Measurements from ENCODE around the gene TFPI2. TPM values are rescaled to one million over a fixed set of nuclear protein-coding genes. Genes with fewer than 3 reads are reported as not detected.
A peak's percentile ranks its signal among the peaks of the same experiment; 100 is the strongest.

TFPI2 gene
- total RNA-seq, 1 donor: 97.3 TPM

DNA sequence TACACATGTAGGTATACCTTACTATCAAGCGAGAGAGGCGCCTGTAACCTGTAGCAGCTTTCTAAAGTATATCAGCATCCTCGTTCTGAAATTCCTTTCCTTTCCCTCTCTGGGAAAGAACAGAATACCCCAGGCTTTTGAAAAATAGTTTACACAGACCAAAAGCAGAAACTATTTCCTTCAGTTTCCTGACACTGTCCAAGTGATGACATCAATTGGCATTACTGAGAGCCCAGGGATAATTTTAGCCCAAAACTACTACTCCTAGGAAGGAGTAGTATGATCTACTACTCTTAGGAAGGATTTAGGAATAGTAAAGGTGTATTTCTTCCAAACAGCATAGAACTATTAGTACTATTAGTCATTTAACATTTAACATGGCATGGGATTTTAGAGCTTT lies 37.0 kb upstream of the TFPI2 start:
- TF ChIP-seq, protein P1, sequence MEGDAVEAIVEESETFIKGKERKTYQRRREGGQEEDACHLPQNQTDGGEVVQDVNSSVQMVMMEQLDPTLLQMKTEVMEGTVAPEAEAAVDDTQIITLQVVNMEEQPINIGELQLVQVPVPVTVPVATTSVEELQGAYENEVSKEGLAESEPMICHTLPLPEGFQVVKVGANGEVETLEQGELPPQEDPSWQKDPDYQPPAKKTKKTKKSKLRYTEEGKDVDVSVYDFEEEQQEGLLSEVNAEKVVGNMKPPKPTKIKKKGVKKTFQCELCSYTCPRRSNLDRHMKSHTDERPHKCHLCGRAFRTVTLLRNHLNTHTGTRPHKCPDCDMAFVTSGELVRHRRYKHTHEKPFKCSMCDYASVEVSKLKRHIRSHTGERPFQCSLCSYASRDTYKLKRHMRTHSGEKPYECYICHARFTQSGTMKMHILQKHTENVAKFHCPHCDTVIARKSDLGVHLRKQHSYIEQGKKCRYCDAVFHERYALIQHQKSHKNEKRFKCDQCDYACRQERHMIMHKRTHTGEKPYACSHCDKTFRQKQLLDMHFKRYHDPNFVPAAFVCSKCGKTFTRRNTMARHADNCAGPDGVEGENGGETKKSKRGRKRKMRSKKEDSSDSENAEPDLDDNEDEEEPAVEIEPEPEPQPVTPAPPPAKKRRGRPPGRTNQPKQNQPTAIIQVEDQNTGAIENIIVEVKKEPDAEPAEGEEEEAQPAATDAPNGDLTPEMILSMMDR (IDR thresholded peaks at IDR 0.05; ENCODE audit: insufficient read depth, low read length): no peak
- DNase-seq (ENCODE audit: low read depth): no peak
- H3K4me3 ChIP-seq (ENCODE audit: low read depth, low read length): no peak overlapping the region

DNA sequence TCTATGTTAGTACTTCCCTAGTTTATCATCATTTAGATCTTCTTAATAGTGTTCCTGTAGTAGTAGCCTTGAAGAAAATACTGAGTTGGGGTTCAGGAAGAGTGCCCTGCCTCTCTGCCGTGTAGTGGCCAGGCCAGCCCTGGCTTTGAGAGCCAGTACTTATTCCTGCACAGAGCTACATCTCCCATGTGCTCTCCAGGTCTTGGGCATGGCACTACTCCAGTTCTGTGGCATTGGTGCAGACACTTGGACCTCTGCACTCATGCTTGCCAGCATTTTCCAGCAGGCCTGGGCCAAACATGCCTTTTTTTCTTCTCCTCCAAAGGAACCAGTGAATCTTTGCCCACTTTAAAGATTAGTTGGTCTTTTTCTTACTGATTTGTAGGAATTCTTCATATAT lies 36.2 kb upstream of the TFPI2 start:
- DNase-seq (ENCODE audit: low read depth): no peak
- TF ChIP-seq, protein P1 (IDR thresholded peaks at IDR 0.05; ENCODE audit: insufficient read depth, low read length): no peak
- H3K4me3 ChIP-seq (ENCODE audit: low read depth, low read length): no peak overlapping the region

DNA sequence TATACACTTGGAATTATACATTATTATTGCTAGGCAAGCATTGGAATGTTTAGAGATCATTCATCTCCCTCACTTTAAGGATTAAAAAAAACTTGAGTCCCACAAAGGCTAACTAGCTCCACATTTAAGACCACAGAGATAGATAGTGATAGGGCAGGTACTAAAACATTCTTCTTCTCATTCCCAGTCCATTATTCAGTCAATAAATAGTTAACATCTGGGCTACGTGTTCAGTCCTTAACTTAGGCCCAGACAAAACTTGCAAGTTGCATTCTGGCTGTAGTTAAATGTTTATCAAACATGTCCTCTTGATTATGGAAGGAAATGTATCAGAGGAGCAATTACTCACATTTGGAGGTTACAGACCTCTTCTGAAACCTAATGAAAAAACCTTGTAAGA lies 33.4 kb upstream of the TFPI2 start:
- TF ChIP-seq, protein P1 (IDR thresholded peaks at IDR 0.05; ENCODE audit: insufficient read depth, low read length): no peak
- peak; percentile 37 for DNase-seq (ENCODE audit: low read depth)
- peak overlapping the region; percentile 85 for H3K4me3 ChIP-seq (ENCODE audit: low read depth, low read length)

DNA sequence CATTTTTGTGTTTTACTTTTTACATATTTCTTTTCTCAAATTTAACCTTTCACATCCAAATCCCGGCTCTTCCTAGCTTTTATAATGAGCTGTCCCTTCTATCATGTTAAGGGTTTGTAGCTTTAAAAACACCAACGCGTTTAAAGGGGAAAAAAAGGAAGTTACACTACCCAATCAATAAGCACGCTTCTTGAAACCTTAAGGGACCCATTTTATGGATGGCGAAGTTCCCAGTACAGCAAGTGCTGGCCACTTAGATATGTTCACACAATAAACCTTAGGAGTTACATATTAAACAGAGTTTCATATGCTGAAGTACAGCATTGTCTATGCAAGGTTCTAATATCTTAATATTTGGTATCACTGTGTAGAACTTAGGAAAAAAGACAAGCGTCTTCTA lies 32.7 kb upstream of the TFPI2 start:
- DNase-seq (ENCODE audit: low read depth): peak; percentile 60
- H3K4me3 ChIP-seq (ENCODE audit: low read depth, low read length): peak overlapping the region; percentile 85
- TF ChIP-seq, protein P1 (IDR thresholded peaks at IDR 0.05; ENCODE audit: insufficient read depth, low read length): no peak

DNA sequence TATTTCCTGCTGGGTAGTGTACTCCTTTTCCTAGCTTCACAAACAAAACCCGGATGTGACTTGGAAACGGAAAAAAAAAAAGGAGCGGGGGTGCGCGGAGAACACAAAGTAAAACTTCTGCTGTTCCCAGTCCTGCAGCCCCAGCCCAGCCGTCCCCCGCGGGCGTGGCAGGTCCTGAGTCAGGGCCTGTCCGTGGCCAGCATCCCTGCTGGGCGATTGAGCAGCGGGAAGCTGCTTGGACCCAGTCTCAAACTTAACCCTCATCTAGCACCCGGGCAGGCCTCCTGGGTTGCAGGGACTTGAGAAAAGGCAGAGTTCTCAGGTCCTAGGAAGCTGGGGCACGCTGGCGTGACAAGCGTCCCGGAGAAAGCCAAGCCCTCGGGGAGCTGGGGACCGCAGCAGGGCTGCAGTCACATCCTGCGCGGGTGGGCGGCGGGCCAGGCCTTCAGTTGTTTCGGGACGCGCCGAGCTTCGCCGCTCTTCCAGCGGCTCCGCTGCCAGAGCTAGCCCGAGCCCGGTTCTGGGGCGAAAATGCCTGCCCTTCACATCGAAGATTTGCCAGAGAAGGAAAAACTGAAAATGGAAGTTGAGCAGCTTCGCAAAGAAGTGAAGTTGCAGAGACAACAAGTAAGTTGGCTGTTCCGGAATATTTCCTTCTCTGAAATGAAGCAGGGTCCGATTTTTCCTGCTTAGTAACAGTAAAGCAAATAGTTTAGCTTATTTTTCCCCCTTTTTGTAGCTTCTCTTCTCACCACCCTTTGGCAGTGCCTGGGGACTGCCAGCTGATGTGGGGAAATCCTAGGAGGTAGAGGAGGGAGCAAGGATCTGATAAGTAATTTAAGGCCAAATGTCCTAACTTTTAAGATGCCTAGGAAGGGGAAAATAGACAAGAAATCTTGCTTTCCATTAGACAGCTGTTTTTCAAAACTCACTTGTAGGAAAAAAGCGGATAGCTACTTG lies 31.3 kb upstream of the TFPI2 start, which contains the start of gene GNG11:
Gene GNG11 (plus strand): TSS at position 129 of the 960 bp plus-strand sequence. CDS start 403 bp downstream, at position 532.
- peak within 1 kb of the TSS; percentile 85 for H3K4me3 ChIP-seq (ENCODE audit: low read depth, low read length)
- TF ChIP-seq, protein P1 (IDR thresholded peaks at IDR 0.05; ENCODE audit: insufficient read depth, low read length): no peak
- DNase-seq (ENCODE audit: low read depth): peak; percentile 79

DNA sequence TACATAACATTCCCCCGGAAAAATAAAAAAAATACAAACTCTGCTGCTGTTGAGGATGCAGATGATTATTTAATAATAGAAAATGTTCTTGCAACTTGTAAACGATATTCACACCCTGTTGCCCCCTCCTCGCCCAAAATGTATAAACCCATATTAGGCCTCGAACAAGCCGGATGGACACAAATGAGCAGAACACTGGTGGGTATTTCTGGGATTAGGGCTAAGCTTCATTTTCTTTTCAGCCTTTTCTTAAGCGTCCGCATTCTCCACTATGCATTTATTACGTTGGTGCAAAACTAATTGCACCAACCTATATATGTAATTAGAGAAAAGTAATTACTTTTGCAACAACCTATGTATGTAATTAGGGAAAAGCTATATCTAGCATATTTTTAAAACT lies 30.6 kb upstream of the TFPI2 start:
- no peak for DNase-seq (ENCODE audit: low read depth)
- TF ChIP-seq, protein P1 (IDR thresholded peaks at IDR 0.05; ENCODE audit: insufficient read depth, low read length): no peak
- peak overlapping the region; percentile 85 for H3K4me3 ChIP-seq (ENCODE audit: low read depth, low read length)
